OCI-LY3 (cell line): Measurements from ENCODE around the gene SEPTIN10.

Source experiments
- H2AFZ ChIP-seq: fragments of 200-600, 300-600 bp; shearing (Covaris generic); 2 replicates; pipeline ENCODE4 v1.6.0; 2014; ENCODE audit warnings: antibody characterized with exemption, low read depth, low read length
- H3K27ac ChIP-seq: fragments of 200-600, 300-600 bp; sonication (generic); 2 replicates; pipeline ENCODE4 v1.5.1; 2014; ENCODE audit warnings: mild to moderate bottlenecking, low read length, moderate library complexity, mixed read lengths
- H3K27me3 ChIP-seq: fragments of 200-600, 300-600 bp; sonication (generic); 2 replicates; pipeline ENCODE4 v1.6.1; 2014; ENCODE audit warnings: low read depth, low read length, mixed read lengths
- H3K36me3 ChIP-seq: fragments of 200-600, 300-600 bp; sonication (generic); replicated peaks from 2 replicates; pipeline ENCODE3; 2014; ENCODE audit warnings: low read depth, low read length, mixed read lengths
- H3K4me1 ChIP-seq: fragments of 300-600, 200-600 bp; sonication (generic); 2 replicates; pipeline ENCODE4 v1.6.1; 2014; ENCODE audit warnings: low read length, mixed read lengths
- H3K4me2 ChIP-seq: fragments of 200-600, 300-600 bp; sonication (generic); 2 replicates; pipeline ENCODE4 v1.6.1; 2014; ENCODE audit warnings: low read length, mixed read lengths
- H3K4me3 ChIP-seq: fragments of 300-600, 200-600 bp; sonication (generic); 2 replicates; pipeline ENCODE4 v1.5.1; 2014; ENCODE audit warnings: antibody characterized with exemption, mild to moderate bottlenecking, low read length, moderate library complexity
- H3K79me2 ChIP-seq: fragments of 300-600, 200-600 bp; shearing (Covaris generic); 2 replicates; pipeline ENCODE4 v1.6.1; 2014; ENCODE audit warnings: mild to moderate bottlenecking, low read length, mixed read lengths
- H3K9ac ChIP-seq: fragments of 300-600, 200-600 bp; shearing (Covaris generic); 2 replicates; pipeline ENCODE4 v1.6.0; 2014; ENCODE audit warnings: mild to moderate bottlenecking, low read length, moderate library complexity
- H3K9me3 ChIP-seq: fragments of 200-600, 300-600 bp; shearing (Covaris generic); 2 replicates; pipeline ENCODE4 v1.6.1; 2014; ENCODE audit warnings: low read length, mixed read lengths; ENCODE audit not compliant: insufficient read depth
- H4K20me1 ChIP-seq: fragments of 200-600, 300-600 bp; sonication (generic); 2 replicates; pipeline ENCODE4 v1.6.1; 2016; ENCODE audit warnings: low read length, mixed read lengths; ENCODE audit not compliant: insufficient read depth
- EZH2phosphoT487 ChIP-seq: fragments of 200-600 bp; shearing (Covaris generic); IDR thresholded peaks from 2 replicates; pipeline ENCODE4 v1.6.1; 2018; ENCODE audit warnings: antibody characterized with exemption, mixed run types, low read depth
- TF ChIP-seq, protein P1 (sequence below): fragments of 200-600, 300-600 bp; sonication (generic); IDR thresholded peaks from 2 replicates; pipeline ENCODE4 v1.5.1; 2014; ENCODE audit warnings: antibody characterized with exemption, low read length, low read depth

SEPTIN10 gene

GRCh38 chr2:109624339-109624738, 10.6 kb upstream of the SEPTIN10 start:
- 0 out of 2 replicates have a peak, but pooled peaks cover under 1% of the 10 kb centered on the region for H3K27me3 ChIP-seq
- H3K4me2 ChIP-seq: no peak overlapping the region
- H3K79me2 ChIP-seq: no peaks in the 10 kb centered on the region
- H3K27ac ChIP-seq: no peak overlapping the region
- no peak overlapping the region for H2AFZ ChIP-seq
- H4K20me1 ChIP-seq: no peaks in the 10 kb centered on the region
- no peaks in the 10 kb centered on the region for H3K36me3 ChIP-seq
- no peaks in the 10 kb centered on the region for H3K9me3 ChIP-seq
- H3K4me3 ChIP-seq: no peak overlapping the region
- no peak overlapping the region for H3K9ac ChIP-seq
- H3K4me1 ChIP-seq: no peaks in the 10 kb centered on the region
- TF ChIP-seq, protein P1, sequence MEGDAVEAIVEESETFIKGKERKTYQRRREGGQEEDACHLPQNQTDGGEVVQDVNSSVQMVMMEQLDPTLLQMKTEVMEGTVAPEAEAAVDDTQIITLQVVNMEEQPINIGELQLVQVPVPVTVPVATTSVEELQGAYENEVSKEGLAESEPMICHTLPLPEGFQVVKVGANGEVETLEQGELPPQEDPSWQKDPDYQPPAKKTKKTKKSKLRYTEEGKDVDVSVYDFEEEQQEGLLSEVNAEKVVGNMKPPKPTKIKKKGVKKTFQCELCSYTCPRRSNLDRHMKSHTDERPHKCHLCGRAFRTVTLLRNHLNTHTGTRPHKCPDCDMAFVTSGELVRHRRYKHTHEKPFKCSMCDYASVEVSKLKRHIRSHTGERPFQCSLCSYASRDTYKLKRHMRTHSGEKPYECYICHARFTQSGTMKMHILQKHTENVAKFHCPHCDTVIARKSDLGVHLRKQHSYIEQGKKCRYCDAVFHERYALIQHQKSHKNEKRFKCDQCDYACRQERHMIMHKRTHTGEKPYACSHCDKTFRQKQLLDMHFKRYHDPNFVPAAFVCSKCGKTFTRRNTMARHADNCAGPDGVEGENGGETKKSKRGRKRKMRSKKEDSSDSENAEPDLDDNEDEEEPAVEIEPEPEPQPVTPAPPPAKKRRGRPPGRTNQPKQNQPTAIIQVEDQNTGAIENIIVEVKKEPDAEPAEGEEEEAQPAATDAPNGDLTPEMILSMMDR: no peak
- TF ChIP-seq EZH2phosphoT487: no peak

DNA sequence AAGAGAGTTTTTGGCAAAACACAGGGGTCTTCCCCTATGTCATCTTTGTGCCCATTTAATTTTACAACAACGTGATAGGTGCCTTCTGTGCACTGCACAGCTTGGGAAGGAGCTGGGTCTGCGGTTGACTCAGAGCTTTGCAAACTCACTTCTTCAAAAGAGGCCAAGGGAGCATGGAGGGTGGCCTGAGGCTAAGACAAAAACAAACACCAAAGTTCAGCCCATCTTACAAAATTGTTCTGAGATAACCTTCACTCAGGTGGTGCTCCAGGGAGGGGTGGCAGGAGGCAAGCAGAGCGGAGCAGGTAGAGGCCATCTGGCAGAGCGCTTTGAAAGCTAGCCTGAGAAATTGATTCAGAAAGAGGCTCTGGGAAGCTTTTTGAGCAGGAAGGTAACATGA, 10.2 kb upstream of the SEPTIN10 start:
- Histone ChIP-seq H3K27me3 (peaks cover 4% of the 10 kb centered on the region; the same call in 1 of the 2 replicates), H3K36me3 (no peaks in the 10 kb centered on the region), H3K9ac (no peak overlapping the region), H3K4me2 (no peak overlapping the region), H3K4me1 (no peaks in the 10 kb centered on the region), H4K20me1 (no peaks in the 10 kb centered on the region), H2AFZ (no peak overlapping the region), H3K79me2 (no peaks in the 10 kb centered on the region), H3K4me3 (no peak overlapping the region), H3K9me3 (no peaks in the 10 kb centered on the region), H3K27ac (no peak overlapping the region)
- TF ChIP-seq, protein P1: no peak
- no peak for TF ChIP-seq EZH2phosphoT487

DNA sequence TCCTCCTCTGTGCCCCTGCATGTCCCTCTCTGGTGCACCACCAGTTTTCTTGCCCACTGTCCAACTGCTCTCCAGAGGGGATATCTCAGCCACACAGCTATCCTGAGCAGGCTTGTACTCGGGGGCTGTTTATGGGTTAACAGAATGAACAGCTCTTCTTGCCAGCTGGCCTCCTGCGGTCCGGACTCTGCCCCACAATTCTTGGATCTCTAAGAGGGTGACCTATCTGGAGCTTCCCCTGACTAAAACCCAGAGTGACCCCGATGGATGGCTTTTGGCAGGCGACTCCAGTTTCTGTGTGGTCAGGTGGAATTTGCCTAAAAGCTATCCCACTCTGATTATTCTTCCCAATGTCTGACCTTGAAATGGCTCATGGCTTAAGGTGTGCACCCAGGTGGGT, 9.5 kb upstream of the SEPTIN10 start:
- TF ChIP-seq, protein P1: no peak
- TF ChIP-seq EZH2phosphoT487: no peak
- no peaks in the 10 kb centered on the region for H3K79me2 ChIP-seq

DNA sequence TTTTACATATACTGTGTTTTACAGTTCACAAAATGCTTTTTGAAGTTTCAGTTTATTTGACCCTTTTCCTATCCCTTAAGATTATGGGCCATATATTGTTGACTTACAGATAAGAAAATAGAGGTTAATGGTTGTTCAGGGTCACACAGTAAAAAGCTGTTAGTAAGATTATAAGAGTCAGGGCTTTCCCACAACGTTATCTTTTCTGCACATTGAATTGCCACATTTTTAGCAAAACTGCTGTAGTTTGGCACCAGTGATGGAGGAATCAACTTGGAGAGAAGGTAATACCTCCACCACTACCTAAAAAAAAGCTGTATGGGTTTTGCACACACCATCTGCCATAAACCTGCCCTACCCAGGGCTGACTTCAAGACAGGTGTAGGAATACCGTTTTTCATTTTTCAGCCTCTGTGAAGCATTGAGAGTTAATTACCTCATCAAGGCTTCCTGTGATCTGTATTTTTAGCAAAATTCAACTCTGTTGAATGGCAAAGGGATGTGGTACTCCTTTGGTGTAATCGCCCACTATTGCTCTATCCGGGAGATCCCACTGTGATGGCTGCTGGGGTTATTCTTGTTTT, 5.4 kb upstream of the SEPTIN10 start:
- Histone ChIP-seq H4K20me1 (no peaks in the 10 kb centered on the region), H3K4me1 (no peaks in the 10 kb centered on the region), H2AFZ (no peak overlapping the region), H3K9ac (no peak overlapping the region), H3K9me3 (no peaks in the 10 kb centered on the region), H3K4me2 (no peak overlapping the region), H3K27me3 (peaks cover 10% of the 10 kb centered on the region; the same call in 1 of the 2 replicates), H3K36me3 (no peaks in the 10 kb centered on the region), H3K27ac (no peak overlapping the region), H3K79me2 (no peaks in the 10 kb centered on the region), H3K4me3 (no peak overlapping the region)
- TF ChIP-seq, protein P1: no peak
- no peak for TF ChIP-seq EZH2phosphoT487

More for the DNA sequence above, 9.5 kb upstream of the SEPTIN10 start:
- no peak overlapping the region for H3K27ac ChIP-seq
- no peaks in the 10 kb centered on the region for H4K20me1 ChIP-seq
- no peak overlapping the region for H3K4me3 ChIP-seq
- no peak overlapping the region for H2AFZ ChIP-seq
- no peaks in the 10 kb centered on the region for H3K9me3 ChIP-seq
- no peaks in the 10 kb centered on the region for H3K4me1 ChIP-seq
- H3K36me3 ChIP-seq: no peaks in the 10 kb centered on the region
- H3K4me2 ChIP-seq: no peak overlapping the region
- no peak overlapping the region for H3K9ac ChIP-seq
- H3K27me3 ChIP-seq: peaks cover 10% of the 10 kb centered on the region; the same call in 1 of the 2 replicates
